H1 (cell line): ENCODE results near the gene SYTL5. TPM values are rescaled to one million over a fixed set of nuclear protein-coding genes. Genes with fewer than 3 reads are reported as not detected.

ENCODE experiments used
- ASH2L ChIP-seq: fragments of 200-600, 300-600 bp; sonication (generic); IDR thresholded peaks from one replicate; pipeline ENCODE4 v1.7.1; 2017; ENCODE audit warnings: low read length
- GTF2F1 ChIP-seq: IDR thresholded peaks from 2 replicates; pipeline ENCODE4 v1.6.1; 2012; ENCODE audit warnings: low read depth, low read length, improper control_type of control experiment, borderline replicate concordance
- POU5F1 ChIP-seq: IDR thresholded peaks from 2 replicates; pipeline ENCODE4 v1.6.1; 2011; ENCODE audit warnings: low read depth, mild to moderate bottlenecking, low read length, moderate library complexity
- RXRA ChIP-seq: IDR thresholded peaks from 2 replicates; pipeline ENCODE4 v1.6.1; 2011; ENCODE audit warnings: low read depth, mild to moderate bottlenecking, low read length, moderate library complexity; ENCODE audit not compliant: insufficient read depth
- TAF1 ChIP-seq: IDR thresholded peaks from 2 replicates; pipeline ENCODE4 v1.6.1; 2011; ENCODE audit warnings: mild to moderate bottlenecking, low read depth, low read length
- polyA plus RNA-seq, 7 experiments: library from polyadenylated mRNA; depleted of rRNA in 3 of 7; stranded (reverse) in 5 of 7; unstranded in 2 of 7; fragments of >200 nt in 5 of 7; fragments of 200-250 nt in 2 of 7; gene quantifications; 1 replicate in 5 of 7; 2 replicates in 1 of 7; 4 replicates in 1 of 7; pipeline versions ENCODE4 v1.2.1 to v1.2.3, GENCODE V29; 2011 to 2013; ENCODE audit warnings: missing spikeins in 2 of 7, mixed read lengths in 2 of 7
- total RNA-seq: library from RNA; stranded (reverse); fragmentation: NEBNext Ultra II Directional; extraction: Animal tissue kit (Norgen Biotek cat#: 25700); gene quantifications from 2 replicates; pipeline ENCODE4 v1.2.1, GENCODE V29; 2021

The SYTL5 gene
- total and polyA plus RNA-seq, 2 of the 8 experiments (the other 6 are each of a cell fraction or from before 2014, with no cell fraction given), result 0.15 to 0.52 TPM

GRCh38 chrX:38006291-38006690, at the start of gene SYTL5 (continued):
- TF ChIP-seq RXRA (no peak), ASH2L (no peak), POU5F1 (no peak), GTF2F1 (no peak), TAF1 (no peak)
